ENCODE results near the gene TXNRD1.

DNA sequence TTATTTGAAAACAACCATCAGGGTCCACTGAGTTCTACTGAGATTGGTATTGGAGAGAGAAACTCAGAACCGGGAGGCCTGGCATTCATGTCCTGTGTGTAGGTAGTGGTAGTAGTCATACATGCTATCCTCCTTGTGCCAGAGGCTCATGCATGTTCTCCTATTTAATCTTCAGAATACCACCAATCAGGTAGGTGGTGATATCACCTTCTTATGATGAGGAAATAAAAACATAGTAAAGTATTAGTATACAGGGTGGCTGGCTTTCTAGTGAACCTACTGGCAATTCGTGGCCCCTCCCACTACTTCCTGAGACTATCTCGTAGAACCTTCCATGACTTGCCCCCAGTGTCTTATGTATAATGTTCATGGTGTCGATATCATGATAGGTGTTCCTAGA lies 47.4 kb downstream of the TXNRD1 start:
- TF ChIP-seq, protein P1, sequence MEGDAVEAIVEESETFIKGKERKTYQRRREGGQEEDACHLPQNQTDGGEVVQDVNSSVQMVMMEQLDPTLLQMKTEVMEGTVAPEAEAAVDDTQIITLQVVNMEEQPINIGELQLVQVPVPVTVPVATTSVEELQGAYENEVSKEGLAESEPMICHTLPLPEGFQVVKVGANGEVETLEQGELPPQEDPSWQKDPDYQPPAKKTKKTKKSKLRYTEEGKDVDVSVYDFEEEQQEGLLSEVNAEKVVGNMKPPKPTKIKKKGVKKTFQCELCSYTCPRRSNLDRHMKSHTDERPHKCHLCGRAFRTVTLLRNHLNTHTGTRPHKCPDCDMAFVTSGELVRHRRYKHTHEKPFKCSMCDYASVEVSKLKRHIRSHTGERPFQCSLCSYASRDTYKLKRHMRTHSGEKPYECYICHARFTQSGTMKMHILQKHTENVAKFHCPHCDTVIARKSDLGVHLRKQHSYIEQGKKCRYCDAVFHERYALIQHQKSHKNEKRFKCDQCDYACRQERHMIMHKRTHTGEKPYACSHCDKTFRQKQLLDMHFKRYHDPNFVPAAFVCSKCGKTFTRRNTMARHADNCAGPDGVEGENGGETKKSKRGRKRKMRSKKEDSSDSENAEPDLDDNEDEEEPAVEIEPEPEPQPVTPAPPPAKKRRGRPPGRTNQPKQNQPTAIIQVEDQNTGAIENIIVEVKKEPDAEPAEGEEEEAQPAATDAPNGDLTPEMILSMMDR (IDR thresholded peaks at IDR 0.05; ENCODE audit: low read depth, low read length, missing input control): no peak
- no peak for TF ChIP-seq YY1 (IDR thresholded peaks at IDR 0.05)
